OCI-M2 (cell line): Measurements from ENCODE around the gene ADGRD2.

Source experiments
- DNase-seq: peaks from one replicate; lab custom pipeline; 2025; ENCODE audit not compliant: unreplicated experiment; lab: John Stamatoyannopoulos, UW

The ADGRD2 gene

DNA sequence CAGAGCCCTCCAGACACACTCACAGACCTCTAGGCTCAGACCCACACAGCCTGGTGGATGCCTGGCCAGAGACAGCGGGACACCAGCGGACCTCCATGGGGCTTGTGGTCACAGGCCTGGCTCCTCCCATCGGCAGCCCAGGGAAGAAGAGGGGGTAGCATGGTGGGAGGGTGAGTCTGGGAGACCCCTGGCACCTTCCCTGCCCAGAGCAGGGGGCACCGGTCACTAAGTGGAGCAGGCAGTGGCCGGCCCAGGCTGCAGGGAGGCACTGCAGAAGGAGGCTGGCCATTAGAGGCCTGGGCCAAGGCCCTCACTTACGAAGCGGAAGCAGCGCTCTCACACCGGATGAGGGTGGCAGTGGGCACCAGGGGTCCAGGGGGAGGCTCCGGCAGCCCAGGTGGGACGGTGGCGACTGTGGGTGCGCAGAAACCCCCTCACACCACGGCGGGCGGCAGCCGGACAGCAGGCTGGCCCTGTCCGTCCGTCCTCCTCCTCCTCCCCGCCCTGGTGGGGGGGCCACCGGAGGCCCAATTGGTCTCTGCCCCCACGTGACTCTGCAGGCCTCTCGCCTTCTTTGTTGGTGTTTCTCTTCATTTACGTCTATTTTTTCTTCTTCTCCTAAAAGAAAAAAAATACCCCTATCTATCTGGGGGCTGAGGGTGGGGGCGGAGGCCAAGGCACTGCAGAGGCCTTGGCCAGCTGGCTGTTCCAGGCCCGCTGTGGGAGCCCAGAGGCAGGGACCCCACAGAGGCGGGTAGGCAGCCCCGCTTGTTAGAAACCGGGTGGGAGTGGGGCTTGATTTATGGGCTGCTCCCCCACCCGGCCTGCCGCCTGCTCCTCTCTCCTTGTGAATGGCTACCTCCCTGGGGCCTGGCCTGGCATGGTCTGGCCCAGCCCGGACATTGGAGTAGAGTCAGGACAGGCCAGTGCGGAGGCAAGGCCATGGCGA is 57.0 kb downstream of the ADGRD2 start, which contains the start of gene NR5A1:
TSS of gene NR5A1 (minus strand) at position 469 of the 949 bp plus-strand sequence. CDS start 4,004 bp downstream, outside the sequence.
- DNase-seq, result no peak

DNA sequence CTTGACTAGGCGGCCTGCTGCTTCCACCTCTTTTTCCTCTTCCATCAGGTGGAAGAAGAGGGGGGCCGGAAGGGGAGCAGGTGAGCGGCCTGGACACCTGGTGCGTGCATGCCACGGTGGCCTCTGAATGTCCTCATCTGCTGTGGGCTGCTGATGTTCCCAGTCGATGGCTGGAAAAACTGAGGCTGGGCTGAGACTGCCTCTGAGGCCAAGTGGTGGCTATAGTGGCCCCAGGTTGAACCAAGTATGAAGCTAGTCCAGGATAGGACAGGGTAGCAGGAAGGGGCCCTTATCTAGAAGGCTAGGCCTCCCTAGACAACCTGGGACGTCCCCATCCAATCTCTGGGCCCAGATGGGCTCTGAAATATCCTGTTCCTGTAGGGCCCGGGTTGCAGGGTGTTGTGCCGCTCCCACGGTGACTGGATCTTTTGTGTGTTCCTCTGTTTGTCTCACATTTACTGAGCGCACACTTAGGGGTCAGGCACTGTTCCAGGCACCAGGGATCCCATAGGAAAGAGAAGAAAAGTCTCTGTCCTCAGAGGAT is 57.7 kb downstream of the ADGRD2 start:
- no peak for DNase-seq

DNA sequence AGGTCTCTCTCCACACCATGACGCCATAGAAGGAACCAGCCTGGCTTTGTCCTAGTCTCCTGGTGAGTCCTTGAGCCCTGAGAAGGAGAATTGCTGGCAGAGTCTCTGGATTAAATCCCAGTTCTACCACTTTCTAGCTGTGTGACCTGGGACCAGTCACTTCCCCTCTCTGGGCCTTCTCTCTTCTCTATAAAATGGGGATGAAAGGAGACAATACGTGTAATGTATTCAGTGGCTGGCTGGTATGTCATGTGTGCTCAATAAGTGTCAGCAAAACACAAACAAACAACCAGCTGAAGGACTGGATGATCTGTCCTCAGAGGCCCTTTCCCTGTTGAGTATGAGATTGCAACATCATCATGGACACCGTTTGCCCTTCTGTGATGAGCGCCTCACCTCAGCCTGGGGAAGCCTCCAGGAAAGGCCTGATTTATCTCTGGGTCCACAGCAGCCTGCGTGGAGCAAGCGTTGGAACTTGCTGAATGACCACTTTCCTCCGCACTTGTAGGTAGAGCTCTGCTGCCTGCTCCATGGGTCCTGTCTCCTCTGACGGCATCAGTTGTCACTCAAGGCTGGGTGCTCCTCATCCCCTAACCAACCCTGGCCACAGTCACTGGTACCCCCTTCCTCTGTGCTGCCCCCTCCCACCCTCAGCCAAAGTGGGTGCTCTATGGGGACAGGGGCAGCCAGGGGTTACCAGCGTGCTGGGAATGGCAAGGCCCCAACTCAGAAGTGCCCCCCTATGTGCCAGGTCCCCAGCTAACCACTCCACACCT is 60.6 kb downstream of the ADGRD2 start:
- no peak for DNase-seq

DNA sequence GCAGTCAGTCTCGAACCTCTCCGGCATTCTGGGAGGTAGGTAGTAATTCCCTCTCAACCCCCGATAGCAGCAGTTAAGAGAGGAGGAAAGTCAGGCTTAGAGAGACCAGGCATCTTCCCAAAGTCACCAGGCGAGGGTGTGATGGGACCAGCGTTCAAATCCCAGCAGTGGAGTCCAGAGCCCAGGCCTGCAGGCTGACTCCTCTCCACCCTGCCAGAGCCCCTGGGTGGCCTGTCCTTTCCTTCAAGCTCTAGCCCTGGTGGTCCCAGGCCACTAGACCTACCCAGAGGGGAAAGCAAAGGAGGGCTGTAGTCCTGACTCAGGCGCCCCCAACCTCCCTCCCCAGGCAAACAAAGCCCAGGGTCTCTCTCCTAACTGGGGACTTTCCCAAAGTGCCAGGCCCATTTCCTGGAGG is 61.2 kb downstream of the ADGRD2 start:
- no peak for DNase-seq

DNA sequence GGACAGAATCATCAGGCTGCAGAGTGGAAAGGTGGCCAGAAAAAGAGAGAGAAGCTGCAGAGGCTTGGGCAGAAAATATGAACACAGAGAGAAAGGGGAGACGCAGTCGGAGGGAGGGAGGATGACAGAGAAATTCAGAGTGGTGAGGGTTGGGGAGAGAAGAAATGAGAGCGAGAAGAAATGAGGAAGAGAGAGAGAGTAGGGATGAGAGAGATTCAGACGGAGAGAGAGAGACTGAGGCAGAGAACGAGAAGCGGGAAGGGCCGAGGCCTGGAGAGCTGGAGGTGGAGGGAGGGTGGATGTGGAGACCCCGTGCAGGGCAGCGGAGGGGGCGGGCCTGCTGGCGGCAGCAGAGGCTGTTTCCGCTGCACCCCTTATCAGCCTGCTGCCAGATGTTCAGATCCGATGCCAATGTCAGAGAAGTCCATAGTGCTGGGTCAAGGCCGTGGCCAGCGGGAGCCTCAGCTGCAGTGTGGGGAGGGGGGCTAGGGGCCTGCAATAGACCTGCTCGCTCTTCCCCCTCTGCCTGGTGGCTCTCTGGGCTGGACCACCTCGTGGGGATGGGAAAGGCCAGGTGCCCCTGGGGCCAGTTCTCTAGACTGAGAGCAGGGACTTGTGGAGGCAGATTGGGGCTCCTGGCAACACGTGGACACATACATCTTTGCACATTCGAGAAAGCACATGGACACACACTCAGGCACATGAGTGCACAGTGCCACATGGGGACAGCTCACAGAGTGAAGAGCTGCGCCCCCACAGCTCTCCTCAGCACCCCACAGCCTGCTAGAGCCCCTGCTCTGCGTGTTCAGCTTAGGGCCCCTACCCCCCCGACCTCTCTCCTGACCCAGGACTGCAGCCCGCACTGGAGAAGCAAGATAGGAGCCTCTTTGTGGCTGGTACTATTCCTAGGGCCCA is 61.9 kb downstream of the ADGRD2 start:
- DNase-seq, result peak; percentile 53

DNA sequence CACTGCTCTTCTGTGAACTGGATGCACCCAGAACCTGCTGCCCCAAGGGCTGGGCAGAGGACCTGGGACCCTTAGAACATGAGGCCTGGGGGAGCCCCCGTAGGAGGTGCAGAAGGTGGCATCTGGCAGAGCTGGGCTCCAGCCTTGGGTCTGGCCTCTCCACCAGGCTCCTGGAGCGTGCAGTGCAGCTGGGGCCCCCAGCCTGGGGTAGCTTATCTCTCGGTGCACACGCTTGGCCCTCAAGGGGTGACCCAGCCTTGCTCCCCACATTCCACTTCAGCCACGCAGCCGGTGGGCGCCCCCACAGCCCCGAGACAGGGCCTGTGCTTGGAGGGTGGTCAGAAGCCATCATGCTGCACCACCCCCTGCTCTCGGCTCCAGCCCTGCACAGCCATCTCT is 62.6 kb downstream of the ADGRD2 start:
- no peak for DNase-seq

DNA sequence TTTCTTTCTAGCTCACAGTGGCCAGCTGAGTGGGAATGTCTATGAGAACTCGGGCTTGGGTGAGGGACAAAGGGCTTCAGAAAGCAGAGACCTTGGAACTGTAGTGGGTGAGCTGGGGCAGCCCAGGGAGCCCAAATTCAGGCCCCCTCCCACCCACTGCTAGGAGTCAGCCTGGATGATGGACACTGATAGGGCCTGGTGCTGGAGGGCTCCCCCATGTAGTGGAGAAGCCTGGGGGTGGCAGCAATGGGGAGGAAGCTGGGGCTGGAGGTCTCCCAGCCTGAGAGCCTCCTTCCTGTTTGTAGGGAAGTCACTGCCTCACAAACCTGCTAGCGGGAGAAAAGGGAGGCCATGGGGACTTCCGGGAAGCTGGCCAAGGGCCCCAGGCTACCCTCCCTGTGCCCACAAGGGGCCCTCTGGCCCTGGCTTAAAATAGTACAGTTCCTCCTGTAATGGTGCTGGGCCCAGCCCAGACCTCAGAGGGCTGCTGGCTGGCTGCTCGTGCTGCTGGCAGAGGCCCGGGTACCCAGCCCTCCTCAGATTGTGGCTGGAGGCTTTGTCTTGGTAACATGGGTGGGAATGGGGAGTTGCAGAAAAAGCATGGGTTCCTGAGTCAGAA is 63.2 kb downstream of the ADGRD2 start:
- no peak for DNase-seq

DNA sequence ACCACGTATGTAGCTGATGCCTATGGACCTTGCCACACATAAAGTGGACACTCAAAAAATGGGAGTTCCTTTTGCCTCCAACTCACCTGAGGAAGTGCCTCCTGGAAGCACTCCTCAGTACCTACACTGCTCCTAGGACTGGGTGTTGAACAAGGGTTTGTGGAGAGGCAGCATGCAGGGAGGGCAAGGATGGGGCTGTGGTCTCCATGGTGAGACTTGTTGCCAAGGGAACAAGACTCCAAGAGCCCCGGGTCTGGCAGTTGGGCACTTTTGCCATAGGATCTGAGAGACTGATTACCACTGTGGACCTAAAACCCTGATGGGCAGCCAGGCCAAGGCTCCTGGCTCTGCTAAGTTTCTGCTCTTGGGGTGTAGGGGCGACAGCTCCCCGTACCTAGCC is 63.9 kb downstream of the ADGRD2 start:
- DNase-seq, result no peak

DNA sequence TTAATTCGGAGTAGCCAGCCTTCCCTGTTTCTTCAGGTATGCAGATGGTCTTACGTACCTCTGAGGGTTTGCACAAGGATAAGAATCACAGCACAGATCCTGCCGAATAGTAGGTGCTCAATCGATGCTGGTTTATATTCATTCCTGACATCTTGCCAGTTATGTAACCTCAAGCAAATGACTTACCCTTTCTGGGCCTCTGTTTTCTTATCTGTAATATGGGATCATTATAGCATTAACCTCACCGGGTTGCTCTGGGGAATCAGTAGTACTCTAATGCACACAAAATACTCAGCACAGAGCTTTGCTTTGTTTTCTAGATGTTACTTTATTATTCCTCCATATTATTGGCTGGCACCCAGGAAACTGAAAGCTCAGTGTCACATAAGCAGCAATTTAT is 64.6 kb downstream of the ADGRD2 start:
- no peak for DNase-seq

DNA sequence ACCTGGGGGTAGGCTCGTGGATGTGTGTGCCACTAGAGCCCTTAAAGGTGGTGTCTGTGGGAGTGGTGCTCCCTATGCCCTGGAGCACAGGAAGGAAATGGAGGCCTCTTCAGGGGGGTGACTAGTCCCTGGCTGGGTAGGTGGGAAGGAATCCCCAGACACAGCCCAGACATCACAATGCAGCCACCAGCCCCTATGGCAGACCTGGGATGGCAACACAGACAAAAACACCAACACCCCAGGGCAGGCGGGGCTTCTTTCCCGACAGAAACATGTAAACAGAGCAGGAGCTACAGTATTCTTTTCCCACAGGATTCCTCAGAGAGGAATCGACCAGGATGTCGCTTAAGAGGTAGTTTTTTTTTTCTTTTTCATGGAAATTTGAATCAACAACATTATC is 67.3 kb downstream of the ADGRD2 start:
- no peak for DNase-seq

DNA sequence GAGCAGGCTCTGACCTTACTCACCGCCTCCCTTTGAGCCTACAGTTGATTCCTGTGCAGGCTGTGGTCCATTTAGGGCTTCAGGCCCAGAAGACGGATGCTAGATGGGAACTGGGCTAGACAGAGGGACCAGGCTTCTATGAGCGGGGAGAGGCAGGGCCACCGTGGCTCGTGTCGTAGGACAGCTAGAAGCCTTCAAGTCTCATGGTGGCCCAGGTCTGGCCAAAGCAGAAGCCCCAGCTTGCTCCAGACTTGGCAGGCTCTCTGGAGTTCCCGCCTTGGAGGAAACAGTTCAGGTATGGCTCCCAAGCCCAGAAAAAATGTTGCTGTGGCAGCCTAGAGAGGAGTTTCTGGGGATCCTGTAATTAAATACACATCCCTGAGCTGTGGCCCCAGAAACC is 67.9 kb downstream of the ADGRD2 start:
- no peak for DNase-seq

DNA sequence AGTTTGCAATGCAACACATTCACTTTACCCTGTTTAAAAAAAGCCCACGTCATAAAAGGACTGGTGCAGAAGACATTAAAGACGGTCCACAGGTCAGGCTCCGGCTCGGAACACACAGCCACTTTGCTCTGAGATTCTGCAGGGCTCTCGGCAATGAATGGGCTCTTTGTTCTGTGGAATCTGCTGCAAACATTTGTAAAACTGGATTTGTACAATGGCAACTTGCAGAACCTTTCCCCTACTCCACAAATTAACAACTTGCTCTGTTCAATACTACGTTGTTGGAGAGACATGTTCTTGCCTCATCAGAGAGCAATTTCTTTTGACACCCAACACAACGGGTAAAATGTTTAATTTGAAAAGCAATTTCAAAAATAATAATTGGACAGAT is 70.0 kb downstream of the ADGRD2 start:
- DNase-seq, result no peak

DNA sequence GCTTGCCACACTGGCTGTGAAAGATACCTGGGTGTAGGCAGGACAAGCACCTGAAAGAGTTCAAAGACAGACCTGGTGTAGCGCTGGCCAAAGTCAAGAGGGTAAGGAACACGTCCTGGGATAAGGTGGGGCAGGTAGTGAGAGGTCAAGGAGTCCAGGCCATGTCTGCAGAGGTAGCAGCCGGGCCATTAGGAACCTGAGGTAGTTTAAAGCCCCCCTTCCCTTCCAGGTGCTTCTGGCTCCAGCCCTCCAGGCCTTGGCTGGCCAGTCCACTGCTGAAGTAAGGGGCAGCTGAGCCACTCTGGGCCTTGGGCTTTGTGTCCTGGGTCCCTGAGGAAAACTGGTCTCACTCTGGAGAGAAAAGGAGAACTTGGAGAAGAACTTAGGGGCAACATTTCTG is 70.9 kb downstream of the ADGRD2 start:
- no peak for DNase-seq

DNA sequence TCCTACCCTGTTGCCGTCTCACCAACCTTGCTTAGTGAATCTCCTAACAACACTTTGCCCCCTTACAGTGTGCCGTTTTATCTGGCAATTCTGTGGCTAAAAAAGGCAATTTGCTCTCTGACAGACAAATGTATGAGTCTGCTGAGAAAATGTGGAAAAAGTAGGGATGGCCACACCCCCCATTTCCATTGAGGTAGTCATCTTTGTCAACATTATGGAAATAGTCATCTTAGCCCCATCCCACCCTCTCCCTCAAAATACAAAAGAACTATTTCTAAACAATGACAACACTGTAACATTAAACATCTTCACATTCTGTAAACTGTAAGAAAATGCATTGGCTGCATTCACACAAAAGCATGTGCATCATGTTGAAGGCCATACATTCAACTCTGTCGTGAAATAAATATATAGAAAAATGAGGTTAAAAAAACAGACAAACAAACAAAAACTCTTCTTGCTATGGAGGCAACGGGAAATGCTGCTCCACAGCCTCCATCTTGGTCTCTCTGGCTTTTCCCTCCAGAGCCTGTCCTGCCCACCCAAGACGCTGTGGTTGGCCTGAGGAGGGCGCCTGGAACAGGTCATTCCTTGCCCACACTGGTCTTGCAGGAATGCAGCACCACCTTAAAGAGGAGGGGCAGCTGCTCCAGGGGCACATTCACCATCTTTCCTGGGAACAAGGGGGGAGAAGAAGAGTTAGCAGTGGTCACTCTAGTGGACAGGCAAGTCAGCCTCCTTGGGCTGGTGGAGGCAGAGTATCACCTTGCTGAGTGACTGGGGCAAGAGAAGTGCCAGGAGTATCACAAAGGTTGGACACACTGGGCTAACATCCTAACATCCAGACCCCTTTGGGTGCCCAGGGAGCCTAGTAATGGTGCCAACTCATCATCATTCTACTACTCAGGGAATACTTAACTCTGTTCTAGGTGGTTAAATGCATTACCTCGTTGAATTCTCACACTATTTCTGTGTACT is 72.2 kb downstream of the ADGRD2 start:
- no peak for DNase-seq

DNA sequence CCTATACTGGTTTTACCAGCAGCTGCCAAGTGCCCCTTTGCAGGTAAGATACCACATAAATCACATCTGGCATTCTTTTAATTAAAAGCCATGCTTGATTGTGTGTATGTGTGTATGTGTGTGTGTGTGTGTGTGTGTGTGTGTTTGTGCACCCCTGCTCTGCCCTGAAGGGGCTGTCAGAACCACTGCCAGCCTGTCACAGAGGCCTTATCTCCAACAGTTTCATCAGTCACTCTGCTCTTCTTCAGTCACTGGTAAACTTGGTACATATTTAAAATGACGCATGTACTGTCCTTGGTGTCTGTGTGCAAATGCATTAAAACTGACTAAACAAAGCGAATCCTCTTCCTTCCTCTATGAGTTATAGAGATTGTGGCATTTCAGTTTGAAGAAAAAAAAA is 75.9 kb downstream of the ADGRD2 start:
- DNase-seq, result no peak

DNA sequence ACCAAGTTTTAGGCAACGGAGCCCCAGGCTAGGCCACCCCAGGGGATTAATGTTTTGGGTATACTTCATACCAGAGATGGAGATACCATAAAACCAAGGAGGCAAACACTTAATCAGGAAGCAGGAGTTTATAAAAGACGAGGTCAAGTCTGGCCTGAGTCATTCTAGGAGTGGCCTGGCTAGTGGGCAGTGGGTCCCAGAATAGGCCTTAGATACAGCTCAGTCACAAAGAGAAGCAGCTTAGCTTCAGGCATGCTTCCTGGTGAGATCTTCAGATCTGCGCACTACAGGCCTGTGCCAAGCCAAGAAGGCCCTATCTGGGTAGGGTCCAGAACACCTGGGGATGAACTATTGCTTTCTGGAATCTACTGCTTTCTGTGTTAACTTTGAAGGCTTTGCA is 77.5 kb downstream of the ADGRD2 start:
- no peak for DNase-seq
